ENCODE results near the gene SNX8. TPM values are rescaled to one million over a fixed set of nuclear protein-coding genes. Genes with fewer than 3 reads are reported as not detected.
A peak's percentile ranks its signal among the peaks of the same experiment; 100 is the strongest.

The SNX8 gene
- total RNA-seq, 1 donor from 2014 or later = 41.5 TPM

DNA sequence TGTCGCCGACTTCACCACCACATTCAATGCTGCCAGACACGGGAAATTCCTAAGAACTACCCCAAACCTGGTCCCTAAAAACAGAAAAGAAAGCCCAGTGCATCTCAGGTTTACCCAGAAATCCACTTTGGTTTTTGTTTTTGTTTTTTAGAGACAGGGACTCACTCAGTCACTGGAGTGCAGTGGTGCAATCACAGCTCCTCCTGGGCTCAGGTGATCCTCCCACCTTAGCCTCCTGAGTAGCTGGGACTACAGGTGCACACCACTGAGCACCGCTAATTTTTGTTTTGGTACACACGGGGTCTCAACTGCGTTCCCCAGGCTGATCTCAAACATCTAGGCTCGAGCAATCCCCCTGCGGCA, 104.3 kb downstream of the SNX8 start:
- no peak overlapping the region for H3K4me3 Mint-ChIP-seq (ENCODE audit: unreplicated experiment)
- DNase-seq (ENCODE audit: extremely low spot score, unreplicated experiment) = no peak
- H3K27me3 Mint-ChIP-seq (ENCODE audit: unreplicated experiment) = no peaks in the 10 kb centered on the region
- TF ChIP-seq, protein P1, sequence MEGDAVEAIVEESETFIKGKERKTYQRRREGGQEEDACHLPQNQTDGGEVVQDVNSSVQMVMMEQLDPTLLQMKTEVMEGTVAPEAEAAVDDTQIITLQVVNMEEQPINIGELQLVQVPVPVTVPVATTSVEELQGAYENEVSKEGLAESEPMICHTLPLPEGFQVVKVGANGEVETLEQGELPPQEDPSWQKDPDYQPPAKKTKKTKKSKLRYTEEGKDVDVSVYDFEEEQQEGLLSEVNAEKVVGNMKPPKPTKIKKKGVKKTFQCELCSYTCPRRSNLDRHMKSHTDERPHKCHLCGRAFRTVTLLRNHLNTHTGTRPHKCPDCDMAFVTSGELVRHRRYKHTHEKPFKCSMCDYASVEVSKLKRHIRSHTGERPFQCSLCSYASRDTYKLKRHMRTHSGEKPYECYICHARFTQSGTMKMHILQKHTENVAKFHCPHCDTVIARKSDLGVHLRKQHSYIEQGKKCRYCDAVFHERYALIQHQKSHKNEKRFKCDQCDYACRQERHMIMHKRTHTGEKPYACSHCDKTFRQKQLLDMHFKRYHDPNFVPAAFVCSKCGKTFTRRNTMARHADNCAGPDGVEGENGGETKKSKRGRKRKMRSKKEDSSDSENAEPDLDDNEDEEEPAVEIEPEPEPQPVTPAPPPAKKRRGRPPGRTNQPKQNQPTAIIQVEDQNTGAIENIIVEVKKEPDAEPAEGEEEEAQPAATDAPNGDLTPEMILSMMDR (IDR thresholded peaks at IDR 0.05) = no peak
- H3K27ac Mint-ChIP-seq (ENCODE audit: unreplicated experiment) = no peak overlapping the region
- peaks cover 8% of the 10 kb centered on the region for H3K4me1 Mint-ChIP-seq (ENCODE audit: unreplicated experiment)
- H3K36me3 Mint-ChIP-seq (ENCODE audit: unreplicated experiment) = peaks cover 41% of the 10 kb centered on the region
- no peaks in the 10 kb centered on the region for H3K9me3 Mint-ChIP-seq (ENCODE audit: unreplicated experiment)

- H3K36me3 Mint-ChIP-seq (ENCODE audit: unreplicated experiment) = peaks cover 41% of the 10 kb centered on the region
- TF ChIP-seq, protein P1 (IDR thresholded peaks at IDR 0.05) = peak; percentile 90
These were observed 104.9 kb downstream of the SNX8 start for GRCh38 chr7:2209146-2209960.

GRCh38 chr7:2208712-2209111, 105.5 kb downstream of the SNX8 start:
- TF ChIP-seq, protein P1 (IDR thresholded peaks at IDR 0.05) = no peak
- no peaks in the 10 kb centered on the region for H3K9me3 Mint-ChIP-seq (ENCODE audit: unreplicated experiment)
- no peak overlapping the region for H3K4me3 Mint-ChIP-seq (ENCODE audit: unreplicated experiment)
- H3K27ac Mint-ChIP-seq (ENCODE audit: unreplicated experiment) = no peak overlapping the region
- peaks cover 38% of the 10 kb centered on the region for H3K36me3 Mint-ChIP-seq (ENCODE audit: unreplicated experiment)
- no peak for DNase-seq (ENCODE audit: extremely low spot score, unreplicated experiment)
- peaks cover 19% of the 10 kb centered on the region for H3K4me1 Mint-ChIP-seq (ENCODE audit: unreplicated experiment)
- H3K27me3 Mint-ChIP-seq (ENCODE audit: unreplicated experiment) = no peaks in the 10 kb centered on the region

More at GRCh38 chr7:2209146-2209960, 104.9 kb downstream of the SNX8 start:
- Mint-ChIP-seq H3K27ac (ENCODE audit: unreplicated experiment) (no peak overlapping the region), H3K9me3 (ENCODE audit: unreplicated experiment) (no peaks in the 10 kb centered on the region), H3K27me3 (ENCODE audit: unreplicated experiment) (no peaks in the 10 kb centered on the region), H3K4me3 (ENCODE audit: unreplicated experiment) (no peak overlapping the region), H3K4me1 (ENCODE audit: unreplicated experiment) (peaks cover 14% of the 10 kb centered on the region)
- DNase-seq (ENCODE audit: extremely low spot score, unreplicated experiment) = peak; percentile 93

GRCh38 chr7:2205036-2205780, 109.0 kb downstream of the SNX8 start:
- DNase-seq (ENCODE audit: extremely low spot score, unreplicated experiment) = no peak
- no peaks in the 10 kb centered on the region for H3K27me3 Mint-ChIP-seq (ENCODE audit: unreplicated experiment)
- H3K4me3 Mint-ChIP-seq (ENCODE audit: unreplicated experiment) = no peak overlapping the region
- peaks cover 24% of the 10 kb centered on the region for H3K4me1 Mint-ChIP-seq (ENCODE audit: unreplicated experiment)
- no peak overlapping the region for H3K27ac Mint-ChIP-seq (ENCODE audit: unreplicated experiment)
- peaks cover 19% of the 10 kb centered on the region for H3K36me3 Mint-ChIP-seq (ENCODE audit: unreplicated experiment)
- H3K9me3 Mint-ChIP-seq (ENCODE audit: unreplicated experiment) = no peaks in the 10 kb centered on the region
- TF ChIP-seq, protein P1 (IDR thresholded peaks at IDR 0.05) = no peak

DNA sequence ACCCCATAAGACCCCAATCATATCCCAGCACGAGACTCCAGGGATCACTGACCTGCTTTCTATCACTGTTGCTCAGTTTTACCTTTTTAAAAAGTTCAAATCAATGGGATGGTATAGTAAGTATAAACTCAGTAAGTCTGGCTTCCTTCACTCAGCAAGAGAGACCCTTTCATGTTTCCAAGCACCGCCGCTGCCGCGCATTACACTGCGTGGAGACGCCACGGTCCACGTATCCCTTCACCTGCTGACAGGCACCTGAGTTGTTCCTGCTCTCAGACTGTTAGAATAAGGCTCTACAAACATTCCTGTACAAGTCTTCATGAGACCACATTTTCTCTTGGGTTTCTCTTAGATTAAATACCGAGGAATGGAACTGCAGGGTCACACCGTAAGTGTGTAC, 109.8 kb downstream of the SNX8 start:
- TF ChIP-seq, protein P1 (IDR thresholded peaks at IDR 0.05) = no peak
- H3K4me1 Mint-ChIP-seq (ENCODE audit: unreplicated experiment) = peaks cover 24% of the 10 kb centered on the region
- no peak overlapping the region for H3K27ac Mint-ChIP-seq (ENCODE audit: unreplicated experiment)
- peaks cover 20% of the 10 kb centered on the region for H3K36me3 Mint-ChIP-seq (ENCODE audit: unreplicated experiment)
- no peak overlapping the region for H3K4me3 Mint-ChIP-seq (ENCODE audit: unreplicated experiment)
- H3K27me3 Mint-ChIP-seq (ENCODE audit: unreplicated experiment) = no peaks in the 10 kb centered on the region
- no peaks in the 10 kb centered on the region for H3K9me3 Mint-ChIP-seq (ENCODE audit: unreplicated experiment)
- no peak for DNase-seq (ENCODE audit: extremely low spot score, unreplicated experiment)
